22Rv1 (cell line): ENCODE data around the gene XPC.

Experiments
- ZFX ChIP-seq: fragments of 450-650 bp; IDR thresholded peaks from 2 replicates; pipeline ENCODE4 v1.6.1; 2017; ENCODE audit warnings: antibody characterized with exemption, borderline replicate concordance
- TF ChIP-seq, protein P1 (sequence below): fragments of 450-650 bp; IDR thresholded peaks from 2 replicates; pipeline ENCODE4 v1.5.1; 2017; ENCODE audit warnings: mild to moderate bottlenecking

- TF ChIP-seq, protein P1, sequence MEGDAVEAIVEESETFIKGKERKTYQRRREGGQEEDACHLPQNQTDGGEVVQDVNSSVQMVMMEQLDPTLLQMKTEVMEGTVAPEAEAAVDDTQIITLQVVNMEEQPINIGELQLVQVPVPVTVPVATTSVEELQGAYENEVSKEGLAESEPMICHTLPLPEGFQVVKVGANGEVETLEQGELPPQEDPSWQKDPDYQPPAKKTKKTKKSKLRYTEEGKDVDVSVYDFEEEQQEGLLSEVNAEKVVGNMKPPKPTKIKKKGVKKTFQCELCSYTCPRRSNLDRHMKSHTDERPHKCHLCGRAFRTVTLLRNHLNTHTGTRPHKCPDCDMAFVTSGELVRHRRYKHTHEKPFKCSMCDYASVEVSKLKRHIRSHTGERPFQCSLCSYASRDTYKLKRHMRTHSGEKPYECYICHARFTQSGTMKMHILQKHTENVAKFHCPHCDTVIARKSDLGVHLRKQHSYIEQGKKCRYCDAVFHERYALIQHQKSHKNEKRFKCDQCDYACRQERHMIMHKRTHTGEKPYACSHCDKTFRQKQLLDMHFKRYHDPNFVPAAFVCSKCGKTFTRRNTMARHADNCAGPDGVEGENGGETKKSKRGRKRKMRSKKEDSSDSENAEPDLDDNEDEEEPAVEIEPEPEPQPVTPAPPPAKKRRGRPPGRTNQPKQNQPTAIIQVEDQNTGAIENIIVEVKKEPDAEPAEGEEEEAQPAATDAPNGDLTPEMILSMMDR, result no peak
- no peak for TF ChIP-seq ZFX
Measured at GRCh38 chr3:14153663-14154062, 24.7 kb downstream of the XPC start.
